Activated T-cell treated with anti-CD3 and anti-CD28 coated beads for 1 hour (primary cell): Measurements from ENCODE around the gene TLE1.

Source experiments
- DNase-seq: peaks from one replicate; pipeline ENCODE4 v3.0.0-alpha.2; 2020; ENCODE audit warnings: low read depth

The TLE1 gene

DNA sequence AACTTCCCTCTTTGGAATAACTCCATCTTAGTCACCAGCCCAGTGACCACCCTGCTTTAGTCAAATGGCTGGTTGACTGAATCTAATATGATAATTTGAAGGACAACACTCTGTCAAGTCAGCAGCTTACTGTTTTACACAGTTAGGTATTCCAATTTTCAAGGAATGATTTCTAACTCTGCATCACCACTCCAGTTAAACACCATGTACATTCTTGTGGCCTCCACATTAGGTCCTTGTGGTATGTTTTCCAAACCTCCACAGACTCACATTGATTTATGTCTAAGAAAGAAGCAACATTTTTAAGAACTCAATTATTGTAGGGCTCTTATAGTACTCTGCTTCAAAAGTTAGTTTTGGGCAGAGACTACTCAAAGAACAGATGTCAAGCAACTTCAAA is 110.7 kb downstream of the TLE1 start:
- no peak for DNase-seq

DNA sequence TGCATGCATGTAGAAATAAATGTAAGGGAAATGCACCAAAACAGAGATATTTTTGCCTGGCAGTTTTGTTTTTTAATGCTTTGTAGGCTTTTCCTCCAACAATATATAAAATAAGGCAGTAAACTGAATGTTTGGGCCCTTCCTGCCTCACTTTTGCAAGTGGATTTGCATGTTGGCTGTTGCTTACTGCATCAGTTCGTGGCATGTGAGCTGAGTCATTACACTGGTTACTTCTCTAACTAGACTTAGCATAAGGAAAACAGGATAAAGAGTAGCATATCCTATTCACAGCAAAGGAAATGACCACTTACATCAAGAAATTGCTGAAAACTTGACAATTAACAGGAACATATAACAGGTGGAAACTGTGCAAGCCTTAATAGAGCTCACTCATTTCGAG is 113.4 kb downstream of the TLE1 start:
- DNase-seq, result no peak

DNA sequence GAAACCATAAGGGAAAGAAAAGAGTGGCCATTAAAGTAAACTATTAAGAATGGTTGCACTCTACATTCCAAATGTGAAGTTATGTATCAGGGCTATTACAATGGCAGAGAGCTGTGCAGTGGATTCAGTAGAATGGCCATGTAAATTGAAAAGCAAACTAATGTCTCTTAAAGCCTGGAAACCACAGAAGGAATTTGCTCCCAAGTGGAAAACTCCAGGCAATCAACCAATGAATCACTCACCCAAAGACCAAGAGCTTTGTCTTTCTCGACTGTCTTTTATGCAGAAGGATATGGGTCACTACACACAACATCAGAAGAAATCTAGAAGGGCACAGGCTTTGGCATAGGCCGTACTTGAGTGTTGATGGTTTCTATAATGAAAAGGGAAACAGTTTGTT is 114.9 kb downstream of the TLE1 start:
- DNase-seq, result no peak

DNA sequence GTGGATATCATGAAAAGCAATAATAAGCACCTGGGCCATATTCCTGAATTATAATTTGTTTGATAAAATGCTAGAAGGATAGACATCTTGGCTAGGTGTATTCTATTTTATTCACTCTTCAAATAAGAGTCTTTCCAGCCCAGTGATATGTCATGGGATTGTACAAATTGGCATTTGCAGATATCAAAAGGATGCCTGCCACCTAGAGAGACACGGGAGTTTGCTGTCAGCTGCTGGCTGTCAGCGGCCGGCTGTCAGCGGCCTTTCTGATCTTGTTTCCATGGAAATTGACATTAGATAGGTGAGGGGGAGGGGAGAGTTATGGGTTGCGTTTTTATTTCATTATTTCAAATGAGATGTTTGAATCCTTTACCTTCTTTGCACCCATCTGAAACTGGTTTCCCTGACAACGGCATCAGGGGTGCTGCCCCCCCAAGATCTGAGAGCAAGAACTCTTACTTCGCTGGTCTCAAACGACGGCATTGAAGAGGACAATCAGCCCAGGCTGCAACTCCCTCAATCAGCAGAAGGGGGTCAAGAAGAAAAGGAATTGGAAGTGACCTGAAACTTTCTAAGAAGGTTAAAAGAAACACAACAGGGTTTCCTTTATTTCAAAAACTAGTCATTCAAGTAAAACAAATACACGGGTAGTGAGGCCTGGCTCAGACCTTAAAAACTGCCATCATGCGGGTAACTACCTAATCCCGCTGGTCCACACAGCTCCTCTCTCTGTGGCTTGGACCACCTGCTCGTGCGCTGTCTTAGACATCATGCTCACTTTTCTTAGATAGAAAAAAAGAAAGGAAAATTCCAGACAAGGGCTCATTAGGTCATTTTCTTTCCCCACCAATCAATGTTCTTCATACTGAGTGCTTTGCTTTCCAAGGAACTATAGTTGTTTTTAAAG is 115.7 kb downstream of the TLE1 start:
- no peak for DNase-seq

DNA sequence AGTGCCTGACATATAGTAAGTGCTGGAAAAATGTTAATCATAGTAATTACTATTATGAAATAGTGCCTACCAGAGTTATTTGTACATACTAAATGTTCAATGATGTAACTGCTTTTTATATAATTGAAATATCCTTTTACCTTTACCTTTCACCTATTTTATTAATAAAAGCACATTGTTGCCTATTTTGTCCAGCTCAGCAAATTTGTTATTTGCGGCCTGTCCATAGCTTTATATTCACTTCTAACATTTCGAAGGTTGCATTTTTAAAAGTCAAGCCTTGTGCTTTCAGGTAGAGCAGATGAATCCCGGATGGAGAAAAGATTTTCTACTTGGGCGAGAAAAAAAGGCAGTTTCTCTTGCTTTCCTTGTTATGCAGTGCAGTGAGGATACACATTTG is 119.3 kb downstream of the TLE1 start:
- no peak for DNase-seq

DNA sequence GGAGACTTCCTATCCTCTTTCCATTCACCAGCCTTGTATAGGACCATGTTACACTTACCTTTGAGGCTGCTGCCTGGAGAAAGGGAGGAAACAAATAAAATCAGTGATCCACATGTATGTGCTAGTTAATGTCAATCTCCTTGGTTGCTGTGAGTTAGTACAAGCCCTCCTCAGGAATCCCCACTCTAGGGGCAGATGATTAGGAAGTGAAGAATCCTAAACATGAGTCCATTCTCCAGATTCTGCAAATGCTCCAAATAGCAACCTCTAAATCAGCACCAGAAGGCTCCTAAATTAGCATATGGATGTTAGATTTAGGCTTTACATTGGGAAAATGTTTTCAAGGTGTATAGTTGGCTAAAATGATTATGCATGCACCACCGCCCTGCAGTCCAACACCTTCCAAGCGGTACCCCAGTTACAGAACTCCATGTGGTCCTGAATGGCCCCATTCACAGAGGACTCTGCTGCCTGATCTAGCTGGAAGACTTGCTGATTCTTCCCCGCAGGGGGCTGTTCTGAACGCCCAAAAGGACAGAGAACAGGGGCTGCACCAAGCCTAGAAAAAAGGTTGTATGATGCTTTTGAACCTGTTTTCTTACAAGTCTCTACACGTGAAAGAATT is 123.2 kb downstream of the TLE1 start:
- DNase-seq, result no peak

DNA sequence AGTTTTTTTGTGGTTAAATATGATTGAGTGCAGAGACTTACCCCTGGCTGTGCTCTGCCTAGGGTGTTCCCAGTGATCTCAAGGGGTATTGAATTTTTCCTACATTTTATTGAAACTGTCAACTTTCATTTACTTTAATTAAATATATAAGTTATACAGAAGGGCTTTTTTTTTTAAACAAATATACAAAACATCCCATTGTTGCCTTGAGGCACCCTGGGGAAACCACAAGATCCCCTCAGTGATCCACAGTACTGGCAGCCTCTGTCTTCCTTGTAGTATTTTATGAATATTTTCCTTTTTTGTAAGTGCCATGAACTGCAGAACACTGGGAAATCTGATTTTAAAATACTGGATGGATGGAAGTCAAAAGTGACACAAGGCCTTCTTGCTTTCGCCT is 123.7 kb downstream of the TLE1 start:
- DNase-seq, result no peak

DNA sequence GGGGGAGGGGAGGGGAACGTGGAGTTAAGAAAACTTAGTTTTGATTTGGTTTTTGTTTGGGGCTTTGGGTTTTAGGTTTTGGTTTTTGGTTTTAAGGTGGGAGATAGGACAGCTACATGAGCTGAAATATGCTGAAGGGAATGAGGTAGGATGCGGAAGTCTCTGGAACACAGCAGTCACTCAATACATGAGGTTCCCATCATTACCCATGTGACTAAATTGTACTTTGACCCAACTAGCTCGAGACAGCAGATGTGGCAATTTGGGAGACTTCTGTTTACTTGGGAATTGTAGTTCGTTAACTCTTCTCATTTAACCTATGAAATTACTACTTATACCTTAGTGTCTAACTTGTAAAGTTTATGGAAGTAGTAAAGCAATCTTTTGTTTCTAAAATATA is 124.2 kb downstream of the TLE1 start:
- no peak for DNase-seq

DNA sequence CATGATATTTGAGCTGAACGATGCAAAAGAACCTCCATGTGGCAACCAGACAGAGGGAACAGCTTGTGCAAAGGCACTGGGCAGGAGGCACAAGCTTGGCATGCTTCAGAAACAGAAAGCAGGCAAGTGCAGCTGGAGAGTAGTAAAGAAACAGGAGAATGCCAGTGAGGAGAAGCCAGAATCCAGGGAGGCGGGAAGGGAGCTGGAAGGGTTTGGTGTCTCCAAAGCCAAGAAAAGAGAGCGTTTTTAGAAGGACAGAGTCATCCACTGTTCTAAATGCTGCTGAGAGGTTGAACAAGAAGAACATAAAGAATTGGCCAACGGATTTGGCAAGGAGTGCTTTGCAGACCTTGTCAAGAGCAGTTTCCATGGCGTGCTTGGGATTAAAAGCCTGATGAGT is 124.7 kb downstream of the TLE1 start:
- DNase-seq, result no peak

DNA sequence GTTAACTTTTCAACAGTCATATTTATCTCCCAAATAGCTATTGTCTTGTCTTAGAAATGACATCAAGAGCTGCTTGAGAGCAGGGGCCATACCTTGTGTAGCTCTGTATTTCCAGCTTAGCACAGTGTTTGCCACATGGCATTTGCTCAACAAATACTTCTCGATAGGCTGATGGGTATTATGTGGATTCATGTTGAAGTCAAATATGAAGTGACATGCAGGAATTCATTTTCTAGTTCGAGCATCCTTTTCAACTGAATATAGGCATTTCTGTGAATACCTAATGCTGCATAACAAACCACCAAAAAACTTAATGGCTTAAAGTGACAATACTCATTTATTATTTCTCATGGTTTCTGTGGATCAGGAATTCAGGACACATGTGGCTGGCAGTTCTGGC is 125.6 kb downstream of the TLE1 start:
- DNase-seq, result no peak

DNA sequence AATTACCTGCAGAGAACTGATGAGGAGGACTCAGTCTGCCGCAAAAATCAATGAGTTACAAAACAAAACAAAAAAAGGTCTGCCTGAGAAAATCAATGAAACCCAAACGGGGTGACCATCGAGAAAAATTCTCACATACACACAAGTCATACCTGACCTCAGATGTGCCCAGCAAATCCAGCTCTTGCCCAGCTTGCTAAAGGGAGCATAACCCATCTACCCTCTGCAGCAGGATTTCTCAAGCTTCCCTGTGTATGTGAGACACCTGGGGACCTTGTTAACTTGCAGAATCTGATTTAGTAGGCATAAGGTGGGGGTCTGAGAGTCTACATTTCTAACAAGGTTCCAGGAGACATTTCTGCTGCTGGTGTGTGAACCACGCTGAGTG is 126.3 kb downstream of the TLE1 start:
- no peak for DNase-seq

DNA sequence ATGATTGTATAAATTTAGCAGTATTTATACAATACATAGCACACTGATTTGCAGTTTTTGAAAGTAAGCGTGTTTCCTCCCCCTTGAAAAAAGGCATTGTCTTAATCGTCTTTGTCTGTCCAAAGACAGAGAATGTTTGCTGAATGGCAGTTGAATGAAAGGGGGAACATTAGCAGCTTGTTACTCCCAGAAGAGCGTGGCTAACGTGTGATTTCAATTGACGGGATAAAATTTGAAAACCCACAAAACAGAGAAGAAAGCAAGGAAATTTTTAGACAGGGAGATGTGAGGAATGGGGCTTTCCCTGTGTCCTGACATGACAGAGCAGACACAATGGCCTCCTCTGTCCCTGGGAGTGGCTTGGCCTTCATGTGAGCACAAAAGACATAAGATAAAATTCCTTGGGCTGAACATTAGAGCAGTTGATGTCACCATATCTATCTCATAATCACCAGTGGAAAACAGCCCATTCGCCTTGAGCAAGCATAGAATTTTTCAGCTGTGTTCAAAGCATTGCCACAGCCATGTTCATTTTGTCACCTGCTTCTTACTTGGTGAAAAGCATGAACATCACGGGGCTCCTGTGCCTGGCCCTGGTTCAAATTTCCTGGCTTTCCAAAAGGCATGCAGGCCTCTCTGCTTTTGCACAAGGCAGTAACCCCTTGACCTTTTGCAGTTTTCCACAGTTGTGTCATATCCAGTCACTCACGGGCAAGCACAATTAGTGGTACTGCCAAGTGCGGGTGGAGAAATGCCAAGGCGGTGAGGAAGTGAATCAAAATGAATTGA is 126.9 kb downstream of the TLE1 start:
- no peak for DNase-seq

DNA sequence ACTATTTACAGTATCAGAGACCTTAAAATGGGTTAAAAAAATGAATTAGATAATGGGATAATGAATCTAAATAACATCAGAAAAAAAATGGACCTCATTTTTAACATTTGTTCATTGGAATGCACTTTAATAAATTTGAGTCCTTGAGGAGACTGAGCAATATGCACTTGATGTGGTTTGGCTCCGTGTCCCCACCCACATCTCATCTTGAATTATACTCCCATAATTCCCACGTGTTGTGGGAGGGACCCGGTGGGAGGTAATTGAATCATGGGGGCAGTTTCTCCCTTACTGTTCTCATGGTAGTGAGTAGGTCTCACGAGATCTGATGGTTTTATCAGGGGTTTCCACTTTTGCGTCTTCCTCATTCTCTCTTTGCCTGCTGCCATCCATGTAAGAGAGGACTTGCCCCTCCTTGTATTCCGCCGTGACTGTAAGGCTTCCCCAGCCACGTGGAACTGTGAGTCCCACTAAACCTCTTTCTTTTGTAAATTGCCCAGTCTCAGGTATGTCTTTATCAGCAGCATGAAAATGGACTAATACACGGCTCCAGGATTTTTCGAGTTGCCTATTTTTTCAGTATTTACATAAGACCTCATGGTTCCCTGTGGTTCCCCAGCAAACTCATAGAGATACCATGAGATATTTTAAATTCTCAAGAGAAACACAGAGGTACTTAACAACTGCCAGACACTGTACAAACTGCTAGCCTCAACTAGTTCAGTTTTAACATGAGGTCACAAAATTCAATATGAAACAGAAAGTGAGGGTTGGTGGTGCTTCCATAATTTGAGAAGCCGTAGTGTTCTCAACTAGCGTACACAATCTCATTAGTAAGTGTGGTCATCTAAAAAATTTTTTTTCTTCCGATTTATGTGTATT is 128.3 kb downstream of the TLE1 start:
- DNase-seq, result no peak

DNA sequence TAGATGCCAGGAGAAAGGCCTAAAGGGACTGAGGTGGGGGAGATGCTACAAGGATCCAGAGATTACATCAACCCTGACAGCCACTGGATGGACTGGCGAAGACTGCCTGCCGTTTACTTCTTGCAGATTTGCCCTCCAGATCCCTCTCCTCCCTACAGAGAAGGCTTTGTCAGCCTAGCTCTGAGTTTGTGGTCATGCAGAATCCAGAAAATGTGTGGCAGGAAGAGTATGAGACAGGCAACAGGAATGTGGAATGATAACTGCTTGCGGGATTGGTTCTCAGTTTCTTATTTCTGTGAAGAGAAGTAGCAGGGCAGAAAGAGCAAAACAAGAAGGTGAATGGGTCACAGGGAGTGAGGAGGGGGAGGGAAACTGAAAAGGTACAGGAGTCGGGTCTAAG is 129.6 kb downstream of the TLE1 start:
- no peak for DNase-seq

DNA sequence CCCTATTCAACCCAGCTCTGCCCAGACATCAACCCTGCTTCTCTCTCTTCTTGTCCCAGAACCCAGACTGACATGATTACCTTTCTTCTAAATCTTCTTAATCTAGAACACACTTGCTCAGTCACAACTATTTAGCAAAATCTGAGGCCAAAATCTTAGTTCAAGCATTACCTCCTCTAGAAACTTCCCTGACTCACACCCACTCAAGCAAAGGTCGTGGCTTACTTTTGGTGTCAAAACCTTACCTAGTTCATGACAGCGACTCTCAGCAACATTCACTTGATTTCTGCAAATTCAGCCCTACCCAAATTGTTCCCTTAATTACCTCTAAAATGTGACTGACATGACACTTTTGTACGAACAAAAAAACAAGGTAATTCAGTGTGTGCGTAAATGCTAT is 130.2 kb downstream of the TLE1 start:
- no peak for DNase-seq

DNA sequence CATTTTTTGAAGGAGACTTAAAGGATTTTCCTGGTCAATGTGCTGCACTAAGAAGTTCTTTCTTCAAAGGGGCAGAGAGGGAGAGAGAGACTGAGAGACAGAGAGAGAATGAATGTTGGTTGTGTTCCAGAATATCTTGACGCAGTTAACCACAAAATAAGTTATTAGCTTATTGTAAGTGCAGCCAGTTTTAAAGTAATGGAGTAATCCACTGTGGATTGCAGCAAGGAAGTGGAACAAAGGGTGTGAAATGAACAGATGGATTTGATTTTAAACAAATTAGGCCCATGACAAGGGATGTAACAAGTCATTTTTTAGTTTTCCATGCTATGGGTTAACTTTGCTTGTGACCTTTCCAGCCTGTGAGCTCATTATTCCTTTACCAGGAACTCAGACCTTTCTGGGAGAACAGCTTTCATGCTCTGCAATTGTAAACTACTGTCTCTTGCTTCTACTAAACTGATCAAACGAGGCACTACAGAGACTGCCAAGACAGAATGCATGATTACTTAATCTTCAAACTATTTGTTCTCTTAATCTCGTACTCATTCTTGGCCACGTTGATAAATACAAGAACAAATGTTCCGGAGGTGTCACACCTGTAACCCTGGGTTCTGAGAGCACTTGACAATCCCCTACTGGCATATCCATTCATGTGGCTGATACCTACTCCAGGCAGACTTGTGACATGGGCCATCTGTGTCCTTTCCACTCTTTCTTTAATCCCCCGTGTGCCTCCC is 131.1 kb downstream of the TLE1 start:
- no peak for DNase-seq

DNA sequence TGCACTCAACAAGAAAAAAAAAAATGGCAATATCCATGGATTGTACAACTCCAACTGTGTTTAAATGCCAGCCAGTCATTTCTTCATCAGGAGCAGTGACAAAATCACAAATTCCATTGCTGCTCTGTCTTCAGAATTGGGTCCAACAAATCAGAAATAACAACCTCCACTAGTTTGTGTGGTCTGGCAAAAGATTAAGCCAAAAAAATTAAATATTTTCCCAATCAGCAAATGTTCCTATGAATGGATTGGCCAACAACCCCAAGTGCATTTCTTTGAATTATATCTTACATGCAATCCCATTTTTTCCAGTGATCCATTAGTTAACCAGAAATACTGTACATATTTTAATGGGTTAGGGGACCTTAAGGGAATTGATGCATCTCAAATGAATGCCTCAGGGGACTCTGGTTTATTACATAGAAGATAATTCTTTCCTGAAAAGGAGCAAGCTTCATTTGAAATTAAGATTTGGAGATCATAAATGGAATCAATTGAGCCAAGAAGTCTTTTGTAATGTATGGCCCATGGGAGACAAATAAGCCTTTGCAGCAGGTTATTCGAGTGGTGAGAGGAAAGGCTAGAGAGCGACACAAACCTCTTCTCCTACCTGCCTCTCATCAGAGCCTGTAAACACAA is 131.8 kb downstream of the TLE1 start:
- no peak for DNase-seq

DNA sequence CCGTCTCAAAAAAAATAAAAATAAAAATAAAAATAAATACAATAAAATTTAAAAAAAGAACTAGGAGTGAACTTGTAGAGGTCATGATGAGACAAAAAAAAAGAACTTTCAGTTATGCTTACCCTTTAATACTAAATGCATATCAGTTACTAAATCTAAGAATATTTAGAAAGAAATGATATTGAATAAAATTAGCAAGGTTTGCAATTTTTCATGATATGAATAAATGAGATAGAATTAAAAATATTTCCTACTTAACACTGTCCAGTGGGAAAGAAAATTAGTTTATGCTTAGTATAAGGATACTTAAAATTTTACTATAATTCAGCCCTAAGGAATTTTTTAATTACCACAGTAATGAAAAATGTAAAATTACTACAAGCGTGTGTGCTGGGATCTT is 132.4 kb downstream of the TLE1 start:
- no peak for DNase-seq

DNA sequence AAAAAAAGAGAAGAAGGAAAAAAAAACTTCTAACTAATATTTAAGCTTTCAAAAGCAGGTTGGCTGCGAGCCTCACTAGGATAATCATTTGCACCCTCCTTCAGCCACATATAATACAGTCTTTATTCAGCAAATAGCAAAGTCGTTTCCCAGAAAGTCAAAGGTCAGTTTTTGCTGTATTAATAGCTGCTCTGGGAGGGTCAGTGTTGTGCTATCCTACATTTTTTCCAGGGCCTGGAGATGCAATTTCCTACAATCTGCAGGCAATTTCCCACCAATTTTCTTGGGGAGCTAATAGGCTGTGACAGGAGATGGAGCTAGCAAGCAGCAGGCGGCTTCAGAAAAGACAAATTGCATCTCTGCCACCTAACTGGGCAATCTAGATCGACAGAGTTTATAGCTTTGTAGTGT is 136.8 kb downstream of the TLE1 start:
- DNase-seq, result no peak

DNA sequence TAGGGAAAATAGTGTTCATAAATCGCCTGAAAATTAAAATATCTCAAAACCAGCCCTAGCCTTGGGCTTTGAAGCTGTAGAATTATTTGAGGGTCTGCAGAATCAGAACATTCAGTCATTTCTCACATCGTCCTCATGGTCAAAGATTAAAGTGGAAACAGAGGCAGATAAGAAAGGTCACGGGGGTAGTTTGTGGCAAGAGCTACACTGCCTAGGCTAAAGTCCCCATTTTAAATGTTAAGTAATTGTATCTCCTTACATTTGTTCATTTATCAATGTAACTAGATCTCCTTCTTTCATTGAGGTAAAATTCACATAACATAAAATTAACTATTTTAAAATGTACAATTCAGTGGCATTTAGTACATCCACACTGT is 139.2 kb downstream of the TLE1 start:
- no peak for DNase-seq
